Measurements from ENCODE around the gene SCN5A.

DNA sequence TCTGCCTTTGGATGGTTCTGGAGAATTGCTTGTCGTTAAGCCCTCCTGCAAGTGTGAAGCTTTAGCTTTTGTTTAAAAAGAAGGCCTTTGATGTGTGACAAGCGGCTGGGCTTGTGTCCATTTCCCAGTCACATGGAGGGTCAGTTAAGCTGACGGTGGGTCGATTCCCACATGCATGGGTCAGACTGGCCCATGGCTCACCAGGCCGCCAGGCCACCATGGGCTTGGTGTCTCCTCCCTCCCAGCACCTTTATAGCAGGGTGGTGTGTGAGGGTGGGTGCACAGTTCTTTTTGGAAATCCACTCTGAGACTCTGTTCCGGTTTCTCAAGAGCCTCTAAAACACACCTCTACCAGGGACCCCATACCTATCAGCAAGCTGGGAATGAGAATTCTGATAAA is 67.2 kb downstream of the SCN5A start:
- TF ChIP-seq, protein P1, sequence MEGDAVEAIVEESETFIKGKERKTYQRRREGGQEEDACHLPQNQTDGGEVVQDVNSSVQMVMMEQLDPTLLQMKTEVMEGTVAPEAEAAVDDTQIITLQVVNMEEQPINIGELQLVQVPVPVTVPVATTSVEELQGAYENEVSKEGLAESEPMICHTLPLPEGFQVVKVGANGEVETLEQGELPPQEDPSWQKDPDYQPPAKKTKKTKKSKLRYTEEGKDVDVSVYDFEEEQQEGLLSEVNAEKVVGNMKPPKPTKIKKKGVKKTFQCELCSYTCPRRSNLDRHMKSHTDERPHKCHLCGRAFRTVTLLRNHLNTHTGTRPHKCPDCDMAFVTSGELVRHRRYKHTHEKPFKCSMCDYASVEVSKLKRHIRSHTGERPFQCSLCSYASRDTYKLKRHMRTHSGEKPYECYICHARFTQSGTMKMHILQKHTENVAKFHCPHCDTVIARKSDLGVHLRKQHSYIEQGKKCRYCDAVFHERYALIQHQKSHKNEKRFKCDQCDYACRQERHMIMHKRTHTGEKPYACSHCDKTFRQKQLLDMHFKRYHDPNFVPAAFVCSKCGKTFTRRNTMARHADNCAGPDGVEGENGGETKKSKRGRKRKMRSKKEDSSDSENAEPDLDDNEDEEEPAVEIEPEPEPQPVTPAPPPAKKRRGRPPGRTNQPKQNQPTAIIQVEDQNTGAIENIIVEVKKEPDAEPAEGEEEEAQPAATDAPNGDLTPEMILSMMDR (IDR thresholded peaks at IDR 0.05), result no peak
- TF ChIP-seq POLR2A (IDR thresholded peaks at IDR 0.05) (no peak), POLR2AphosphoS5 (IDR thresholded peaks at IDR 0.05) (no peak)
